ENCODE measurements around the gene FNIP2.

DNA sequence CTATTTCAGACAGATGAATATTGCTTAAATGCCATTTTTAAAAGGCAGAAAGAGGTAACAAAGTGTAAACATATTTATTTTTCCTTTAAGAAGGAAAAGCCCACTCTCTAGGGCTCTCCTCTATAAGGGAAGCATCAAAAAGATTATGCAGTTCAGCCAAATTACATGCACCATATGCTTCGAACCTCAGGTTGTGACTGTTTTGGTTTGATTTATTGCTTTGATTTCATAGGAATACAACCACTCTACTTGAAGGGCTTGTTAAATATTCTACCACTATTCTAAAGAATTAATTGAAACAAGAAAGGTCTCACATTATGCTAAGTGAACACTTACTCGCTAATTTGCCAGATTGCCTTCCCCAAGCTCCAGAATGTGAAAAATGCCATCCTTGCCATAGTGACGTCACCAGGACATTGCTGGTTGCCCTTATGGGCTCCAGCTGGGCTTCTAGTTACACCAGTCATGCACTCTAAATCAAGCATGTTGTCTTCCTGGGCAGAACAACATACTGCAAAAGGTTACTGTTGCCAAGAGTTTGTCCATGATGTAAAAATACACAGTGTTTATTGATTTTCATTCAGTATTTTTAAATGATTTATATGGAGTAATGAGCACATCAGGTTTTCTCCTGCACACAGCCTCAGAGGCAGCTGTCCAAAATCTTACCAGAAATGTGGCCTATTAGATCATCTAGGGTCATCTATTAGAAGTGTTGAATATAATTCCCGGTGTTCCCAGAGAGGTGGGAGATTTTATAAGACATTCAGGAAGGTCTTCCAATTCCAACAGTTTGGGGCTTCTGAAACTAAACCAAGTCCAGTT lies 169.6 kb downstream of the FNIP2 start:
- TF ChIP-seq, protein P1, sequence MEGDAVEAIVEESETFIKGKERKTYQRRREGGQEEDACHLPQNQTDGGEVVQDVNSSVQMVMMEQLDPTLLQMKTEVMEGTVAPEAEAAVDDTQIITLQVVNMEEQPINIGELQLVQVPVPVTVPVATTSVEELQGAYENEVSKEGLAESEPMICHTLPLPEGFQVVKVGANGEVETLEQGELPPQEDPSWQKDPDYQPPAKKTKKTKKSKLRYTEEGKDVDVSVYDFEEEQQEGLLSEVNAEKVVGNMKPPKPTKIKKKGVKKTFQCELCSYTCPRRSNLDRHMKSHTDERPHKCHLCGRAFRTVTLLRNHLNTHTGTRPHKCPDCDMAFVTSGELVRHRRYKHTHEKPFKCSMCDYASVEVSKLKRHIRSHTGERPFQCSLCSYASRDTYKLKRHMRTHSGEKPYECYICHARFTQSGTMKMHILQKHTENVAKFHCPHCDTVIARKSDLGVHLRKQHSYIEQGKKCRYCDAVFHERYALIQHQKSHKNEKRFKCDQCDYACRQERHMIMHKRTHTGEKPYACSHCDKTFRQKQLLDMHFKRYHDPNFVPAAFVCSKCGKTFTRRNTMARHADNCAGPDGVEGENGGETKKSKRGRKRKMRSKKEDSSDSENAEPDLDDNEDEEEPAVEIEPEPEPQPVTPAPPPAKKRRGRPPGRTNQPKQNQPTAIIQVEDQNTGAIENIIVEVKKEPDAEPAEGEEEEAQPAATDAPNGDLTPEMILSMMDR (conservative IDR thresholded peaks at IDR 0.05; ENCODE audit: low read length): no peak
- no peak for TF ChIP-seq EZH2phosphoT487 (IDR thresholded peaks at IDR 0.05; ENCODE audit: borderline replicate concordance, low read depth, low read length)

Data from OCI-LY7 (cell line).